Stimulated activated CD4-positive, alpha-beta T cell treated with anti-CD3 and anti-CD28 coated beads, TNF-alpha, amount 100 ng/mL, for 24 hours (primary cell): ENCODE measurements around the gene HDGFL2.
"Not testable (repeated sequence)": the region's sequence is repeated elsewhere in the genome, so short reads cannot be mapped to it uniquely, and the experiment has no call there.

ENCODE experiments used
- DNase-seq, 3 experiments: peaks; one replicate each; pipeline ENCODE4 v3.0.0-alpha.2; 2020; ENCODE audit warnings: low read depth in 3 of 3

HDGFL2 gene

DNA sequence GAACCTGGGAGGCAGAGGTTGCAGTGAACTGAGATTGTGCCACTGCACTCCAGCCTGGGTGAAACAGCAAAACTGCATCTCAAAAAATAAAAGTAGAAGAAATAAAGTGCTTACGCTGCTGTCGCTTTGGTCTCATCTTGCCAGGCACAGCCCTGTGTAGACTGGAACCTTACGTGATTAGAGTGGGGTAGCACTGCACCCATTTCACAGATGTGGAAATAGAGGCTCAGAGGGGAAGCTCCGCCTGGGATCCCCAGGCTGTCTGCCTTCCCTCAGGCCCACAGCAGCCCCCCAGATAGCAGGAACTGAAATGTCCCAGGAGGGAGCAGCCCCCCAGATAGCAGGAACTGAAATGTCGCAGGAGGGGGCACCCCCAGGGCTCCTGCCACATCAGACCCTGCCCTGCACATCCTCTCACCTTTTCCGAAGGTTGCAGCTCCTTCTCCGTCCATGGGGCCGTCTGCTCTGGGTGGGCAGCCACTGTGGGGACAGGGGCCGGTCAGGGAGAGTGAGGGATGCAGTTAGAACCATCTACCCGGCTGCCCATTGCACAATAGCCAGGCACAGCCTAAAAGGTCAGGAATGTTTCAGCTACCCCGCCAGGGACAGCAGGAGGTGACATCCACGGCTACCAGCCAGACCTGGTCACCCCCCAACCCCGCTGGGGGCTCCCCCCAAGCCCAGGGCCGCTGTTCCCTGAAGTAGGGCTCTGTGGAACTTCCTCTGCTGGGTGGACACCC, 44.3 kb downstream of the HDGFL2 start:
- DNase-seq, result no peak

DNA sequence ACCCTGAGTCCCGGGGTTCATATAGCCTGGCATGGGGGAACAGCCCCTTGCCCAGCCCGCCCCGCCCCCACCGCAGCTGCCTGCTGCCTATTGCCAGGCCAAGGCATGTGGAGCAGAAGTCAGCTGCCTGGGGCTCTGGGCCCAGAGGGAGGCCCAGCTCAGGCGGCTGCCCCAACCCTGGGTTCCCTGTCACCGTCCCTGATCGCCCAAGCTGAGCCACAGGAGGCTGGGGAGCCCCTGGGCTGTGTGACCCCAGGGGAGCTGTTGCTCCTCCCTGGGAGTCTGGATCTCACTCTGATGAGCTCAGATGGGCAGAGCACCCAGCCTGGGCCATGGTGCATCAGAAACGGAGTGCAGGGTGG, 44.8 kb downstream of the HDGFL2 start:
- DNase-seq, result no peak

DNA sequence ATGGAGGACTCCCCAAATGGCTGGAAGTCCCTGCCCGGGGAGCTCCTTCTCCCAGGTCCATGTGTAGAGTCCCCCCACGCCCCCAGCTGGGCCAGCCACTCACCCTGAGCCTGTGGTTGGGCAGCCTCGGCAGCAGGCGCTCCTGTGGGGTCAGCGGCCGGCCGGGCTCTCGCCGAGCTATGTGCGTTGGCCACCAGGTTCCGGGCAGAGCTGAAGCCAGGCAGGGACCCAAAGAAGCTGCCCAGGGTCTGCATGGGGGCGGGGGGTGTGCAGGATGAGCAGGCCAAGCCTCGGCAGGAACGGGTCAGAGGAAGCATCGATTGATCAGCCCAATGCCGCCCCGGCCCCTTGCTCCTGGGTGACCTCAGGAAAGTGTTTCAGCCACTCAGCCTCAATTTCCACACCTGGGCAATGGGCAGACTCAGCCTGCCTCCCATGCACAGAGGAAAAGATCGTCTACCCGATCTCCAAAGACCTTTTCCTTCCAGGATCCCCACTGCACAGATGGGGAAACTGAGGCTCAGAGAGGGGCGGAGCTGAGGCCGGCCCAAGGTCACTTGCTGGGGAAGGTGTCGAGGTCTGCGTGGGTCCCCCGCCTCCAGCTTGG, 45.5 kb downstream of the HDGFL2 start:
- DNase-seq, result no peak

DNA sequence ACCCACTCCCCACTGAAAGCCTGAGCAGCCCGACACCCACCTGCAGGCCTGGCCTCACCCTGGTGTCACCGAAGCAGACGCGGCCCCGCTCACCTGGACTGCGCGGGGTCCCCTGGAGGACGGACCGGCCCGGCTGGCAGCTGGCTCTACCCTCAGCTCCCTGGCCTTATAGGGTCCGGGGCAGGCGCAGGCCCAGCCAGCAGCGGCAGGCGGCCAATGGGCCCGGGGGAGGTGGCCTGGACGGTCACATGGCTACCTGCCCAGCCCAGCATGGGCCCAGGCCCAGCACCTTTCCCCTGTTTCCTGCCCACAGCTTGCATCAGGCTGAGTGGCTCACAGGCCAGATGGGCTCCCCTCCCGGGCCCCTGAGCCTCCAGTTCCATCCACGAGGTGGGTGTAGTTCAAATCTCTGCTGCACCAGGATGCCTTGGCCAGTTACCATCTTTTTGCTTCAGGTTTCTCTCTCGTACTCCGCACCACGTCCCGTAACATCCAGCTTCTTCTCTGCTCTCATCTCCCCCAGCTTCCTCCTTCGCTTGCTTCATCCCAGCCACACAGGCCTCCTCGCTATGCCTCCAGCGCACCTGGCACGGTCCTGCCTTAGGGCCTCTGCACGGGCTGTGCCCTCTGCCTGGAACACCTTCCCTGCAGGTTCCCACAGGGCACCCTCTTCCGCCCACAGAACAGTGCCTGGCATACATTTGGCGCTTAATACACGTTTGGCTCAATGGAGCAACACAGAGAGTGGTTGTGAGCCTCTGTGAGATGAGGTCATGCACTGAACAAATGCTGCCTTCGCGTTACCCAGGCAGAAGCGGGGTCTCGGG, 46.5 kb downstream of the HDGFL2 start, which contains the start of gene PLIN4:
PLIN4 (minus strand) TSS at position 142 of the 827 bp plus-strand sequence. CDS start 214 bp downstream, outside the sequence.
- no peak for DNase-seq

DNA sequence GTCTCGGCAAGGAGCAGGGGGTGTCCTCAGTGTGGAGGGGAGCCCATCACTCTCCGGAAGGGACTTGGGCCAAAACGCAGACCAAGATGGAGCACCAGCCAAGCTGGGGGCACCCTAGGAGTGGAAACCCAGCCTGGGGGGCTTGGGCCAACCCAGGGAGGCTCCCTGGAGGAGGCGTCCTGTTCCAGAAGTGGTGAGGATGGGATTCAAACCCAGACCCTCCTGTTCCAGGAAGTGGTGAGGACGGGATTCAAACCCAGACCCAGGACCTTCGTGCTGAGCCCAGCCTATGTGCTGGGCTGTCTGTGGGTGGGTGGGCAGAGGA, 47.0 kb downstream of the HDGFL2 start:
- no peak for DNase-seq

DNA sequence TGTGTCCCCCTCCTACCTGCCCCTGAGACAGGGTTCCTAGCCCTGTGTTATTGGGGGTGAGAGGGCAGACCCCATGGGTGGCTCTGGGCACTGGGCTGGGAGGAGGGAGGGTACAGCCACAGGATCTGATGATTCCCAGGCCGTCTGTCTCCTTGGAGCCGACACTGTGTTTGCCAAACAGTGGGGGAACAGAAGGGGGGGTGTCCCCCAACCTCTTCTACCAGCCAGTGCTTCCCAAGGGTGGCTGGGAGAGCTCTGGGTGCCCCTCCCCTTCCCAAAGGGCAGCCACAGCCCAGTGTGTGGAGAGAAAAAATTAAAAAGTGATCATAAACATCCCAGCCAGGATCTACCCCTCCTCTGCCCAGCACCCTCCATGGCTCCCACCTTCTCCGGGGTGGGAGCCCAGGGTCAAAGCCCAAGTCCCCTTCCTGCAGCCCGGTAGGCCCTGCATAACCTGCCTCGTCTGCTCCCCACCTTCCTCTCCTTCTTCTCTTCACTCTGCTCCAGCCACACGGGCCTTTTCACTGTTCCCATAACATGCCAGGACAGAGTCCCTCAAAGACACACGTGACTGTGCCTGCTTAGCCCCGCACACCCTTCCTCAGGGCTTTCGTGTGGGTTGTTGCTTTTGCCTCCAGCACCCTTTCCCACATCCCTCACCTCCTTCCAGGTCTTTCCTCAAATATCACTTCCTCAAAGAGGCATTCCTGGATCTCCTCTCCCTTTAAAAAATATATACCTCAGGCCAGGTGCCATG, 47.6 kb downstream of the HDGFL2 start:
- DNase-seq, result no peak

DNA sequence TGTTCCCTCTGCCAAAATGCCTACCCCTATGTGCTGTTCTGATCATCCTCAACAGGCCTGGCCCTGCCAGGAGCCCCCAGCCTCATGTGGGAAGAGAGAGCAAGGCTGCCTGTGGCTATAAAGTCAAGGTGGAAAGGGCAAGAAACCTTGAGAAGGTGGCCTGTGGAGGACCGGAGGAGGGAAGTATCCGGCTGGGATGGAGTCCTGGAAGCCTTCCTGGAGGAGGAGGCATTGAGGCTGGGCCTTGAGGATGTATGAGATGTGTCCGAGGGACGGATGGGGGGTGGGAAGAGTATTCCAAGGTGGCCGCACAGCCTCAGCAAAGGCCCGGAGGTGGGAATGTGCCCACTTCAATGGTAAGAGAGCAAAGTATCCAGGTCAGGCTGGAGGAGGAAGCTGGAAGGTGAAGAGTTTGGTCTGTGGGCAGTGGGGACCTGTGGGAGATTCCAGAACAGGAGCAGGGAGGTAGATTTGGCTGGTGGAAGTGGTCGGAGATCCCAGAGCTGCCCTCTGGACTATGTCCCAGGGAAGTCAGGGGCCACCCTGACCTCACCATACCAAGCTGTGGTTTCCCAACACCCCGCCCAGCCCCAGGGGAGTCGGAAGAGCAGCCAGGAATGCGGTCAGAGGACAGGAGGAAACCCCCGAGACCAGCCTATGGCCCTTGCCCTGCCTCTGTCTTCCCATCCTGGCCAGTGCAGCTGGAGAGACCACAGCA, 49.2 kb downstream of the HDGFL2 start:
- DNase-seq, result no peak

DNA sequence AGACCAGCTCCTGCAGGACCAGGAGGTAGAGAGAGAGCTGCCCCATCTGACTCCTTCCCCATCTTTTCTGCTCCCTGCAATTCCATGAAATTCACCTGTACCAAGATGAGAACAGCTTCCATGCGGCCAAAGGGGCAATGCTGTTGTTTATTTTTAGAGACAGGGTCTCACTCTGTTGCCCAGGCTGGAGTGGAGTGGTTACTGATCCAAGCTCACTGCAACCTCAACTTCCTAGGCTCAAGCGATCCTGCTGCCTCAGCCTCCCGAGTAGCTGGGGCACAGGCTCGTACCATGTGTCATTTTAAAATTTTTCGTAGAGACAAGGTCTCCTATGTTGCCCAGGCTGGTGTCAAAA, 49.8 kb downstream of the HDGFL2 start:
- no peak for DNase-seq

DNA sequence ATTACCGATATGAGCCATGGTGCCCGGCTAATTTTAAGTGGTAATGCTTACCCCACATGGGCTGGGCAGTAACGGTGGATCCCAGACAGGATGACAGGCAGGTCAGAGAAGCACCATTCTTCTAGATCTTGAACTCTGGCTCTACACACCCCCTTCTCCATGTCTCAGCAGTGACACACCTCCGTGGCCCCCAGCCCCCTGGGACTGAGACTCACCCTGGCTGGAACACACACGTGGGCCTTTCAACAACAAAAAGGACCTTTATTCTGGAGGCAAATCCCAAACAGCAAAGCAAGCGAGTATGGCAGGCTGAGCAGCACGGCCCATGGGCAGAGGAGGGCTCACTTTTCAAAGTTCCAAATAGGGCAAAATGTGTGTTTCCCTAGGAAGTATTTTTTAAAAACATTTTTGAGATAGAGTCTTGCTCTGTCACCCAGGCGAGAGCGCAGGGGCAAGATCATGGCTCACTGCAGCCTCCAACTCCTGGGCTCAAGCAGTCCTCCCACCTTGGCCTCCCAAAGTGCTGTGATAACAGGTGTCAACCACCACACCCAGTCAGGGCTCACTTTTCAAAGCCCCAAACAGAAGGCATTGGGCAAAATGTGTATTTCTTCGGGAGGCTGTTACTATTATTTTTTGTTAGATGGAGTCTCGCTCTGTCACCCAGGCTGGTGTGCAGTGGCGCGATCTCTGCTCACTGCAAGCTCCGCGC, 50.4 kb downstream of the HDGFL2 start:
- no peak for DNase-seq

DNA sequence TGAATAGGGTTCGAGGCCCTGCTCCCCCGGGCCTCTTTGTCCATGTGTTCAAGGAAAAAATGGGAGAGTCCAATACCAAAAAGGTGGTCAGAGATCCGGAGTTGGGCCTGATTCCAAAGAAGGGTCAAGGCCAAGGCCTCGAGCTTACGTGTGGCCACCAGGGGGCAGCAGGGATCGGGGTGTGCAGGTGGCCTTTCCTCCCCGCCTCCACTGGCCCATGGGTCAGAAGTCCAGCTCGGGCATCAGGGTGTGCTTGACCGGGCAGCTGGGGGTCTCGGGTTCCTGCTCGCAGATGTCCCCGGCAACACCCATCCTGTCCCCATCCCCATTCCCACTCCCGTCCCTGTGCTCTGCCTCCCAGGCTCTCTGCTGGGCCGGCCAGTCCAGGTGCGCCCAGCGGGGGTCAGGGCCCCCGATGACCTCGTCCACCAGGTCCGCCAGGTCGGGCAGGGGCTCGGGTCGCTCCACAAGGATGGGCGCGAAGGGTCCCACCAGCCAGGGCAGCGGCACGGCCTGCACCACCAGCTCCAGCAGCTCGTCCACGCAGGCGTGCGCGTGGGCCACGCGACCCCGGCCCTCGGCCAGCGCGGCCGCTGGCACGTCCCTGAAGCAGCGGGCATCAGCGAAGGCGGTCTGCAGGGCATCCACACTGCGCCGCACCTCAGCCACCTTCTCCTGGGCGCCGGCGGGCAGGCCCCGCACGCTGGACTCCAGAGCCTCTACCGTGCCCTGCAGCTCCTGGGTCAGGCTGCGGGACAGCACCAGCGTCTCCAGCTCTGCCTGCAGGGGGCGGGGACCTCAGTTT, 51.4 kb downstream of the HDGFL2 start:
- peak in 1 of 3 experiments; percentile 16 for DNase-seq

DNA sequence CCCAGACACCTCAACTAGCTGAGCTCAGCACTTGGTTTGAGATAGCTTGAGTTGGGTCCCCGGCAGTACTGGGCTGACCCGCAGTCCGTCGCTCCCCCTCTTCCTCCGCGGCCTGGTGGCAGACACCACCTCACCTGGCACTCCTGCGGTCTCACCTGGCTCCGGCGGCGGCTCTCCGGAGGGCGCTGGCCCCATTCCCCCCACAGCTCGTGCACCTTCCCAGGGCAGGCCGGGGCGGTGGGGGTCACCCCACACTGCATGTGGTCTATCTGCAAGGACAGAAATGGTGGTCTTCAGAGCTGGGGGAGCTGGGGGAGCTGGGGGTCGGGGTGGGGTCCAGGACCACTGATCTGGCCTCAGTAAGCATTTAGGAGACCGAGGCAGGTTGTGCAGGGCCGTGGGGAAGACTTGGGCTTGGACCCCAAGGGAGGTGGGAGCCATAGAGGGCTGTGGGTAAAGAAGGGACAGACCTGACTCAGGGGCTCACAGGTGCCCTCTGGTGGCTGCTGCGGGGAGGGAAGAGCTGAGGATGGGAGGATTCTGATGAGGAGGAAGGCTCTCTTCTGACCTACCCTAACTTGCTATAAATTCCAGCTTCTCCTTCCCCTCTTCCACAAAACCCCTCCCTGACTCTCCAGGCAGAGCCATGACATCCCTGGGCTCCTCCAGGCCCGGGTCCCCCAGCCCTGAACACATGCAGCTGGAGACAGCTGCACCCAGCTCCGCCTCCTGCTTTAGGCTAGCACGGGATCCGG, 52.9 kb downstream of the HDGFL2 start:
- DNase-seq, result peak; percentile 35 to 72 (median 57)

DNA sequence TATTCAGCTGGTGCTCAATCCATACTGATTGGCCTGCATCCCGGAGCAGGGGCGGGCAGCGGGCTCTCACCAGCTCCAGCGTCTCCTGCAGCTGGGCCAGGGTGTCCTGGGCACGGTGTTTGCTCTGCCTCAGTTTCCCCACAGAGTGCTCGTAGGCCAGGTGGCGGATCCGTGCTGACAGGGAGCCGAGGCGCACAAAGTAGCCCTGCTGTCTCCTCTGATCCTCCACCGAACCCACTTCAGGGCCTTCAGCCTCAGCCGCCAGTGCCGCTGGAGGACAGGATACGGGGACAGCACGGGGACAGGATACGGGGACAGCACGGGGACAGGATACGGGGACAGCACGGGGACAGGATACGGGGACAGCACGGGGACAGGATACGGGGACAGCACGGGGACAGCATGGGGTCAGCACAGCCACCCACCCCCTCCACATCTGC, 53.5 kb downstream of the HDGFL2 start:
- no peak for DNase-seq

DNA sequence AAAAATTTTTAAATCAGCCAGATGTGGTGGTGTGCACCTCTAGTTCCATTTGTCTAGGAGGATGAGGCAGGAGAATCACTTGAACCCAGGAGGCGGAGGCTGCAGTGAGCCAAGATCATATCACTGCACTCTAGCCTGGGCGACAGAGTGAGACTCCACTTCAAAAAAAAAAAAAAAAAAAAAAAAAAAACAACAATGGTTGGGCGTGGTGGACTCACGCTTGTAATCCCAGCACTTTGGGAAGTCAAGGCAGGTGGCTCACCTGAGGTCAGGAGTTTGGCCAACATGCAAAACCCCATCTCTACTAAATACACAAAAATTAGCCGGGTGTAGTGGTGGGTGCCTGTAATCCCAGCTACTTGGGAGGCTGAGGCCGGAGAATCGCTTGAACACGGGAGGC, 55.3 kb downstream of the HDGFL2 start:
- not testable (repeated sequence) for DNase-seq

DNA sequence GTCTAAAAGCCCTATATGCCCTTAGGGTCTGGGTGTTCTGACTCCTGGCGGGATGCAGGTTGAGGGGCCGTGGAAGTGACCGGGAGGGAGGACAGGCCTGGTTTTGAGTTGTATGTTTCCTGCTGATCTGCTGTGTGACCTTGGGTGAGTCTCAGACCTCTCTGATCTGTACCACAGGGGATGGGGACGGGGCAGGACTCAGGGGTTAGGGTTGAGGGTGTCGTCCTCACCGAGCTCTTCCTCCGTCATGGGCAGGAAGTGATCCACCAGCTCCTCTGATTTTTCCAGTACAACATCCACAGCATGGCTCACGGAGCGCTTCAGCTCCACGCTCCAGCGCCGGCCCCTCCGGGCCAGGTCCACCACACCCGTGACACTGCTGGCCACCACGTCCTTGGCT, 56.7 kb downstream of the HDGFL2 start:
- DNase-seq, result no peak

DNA sequence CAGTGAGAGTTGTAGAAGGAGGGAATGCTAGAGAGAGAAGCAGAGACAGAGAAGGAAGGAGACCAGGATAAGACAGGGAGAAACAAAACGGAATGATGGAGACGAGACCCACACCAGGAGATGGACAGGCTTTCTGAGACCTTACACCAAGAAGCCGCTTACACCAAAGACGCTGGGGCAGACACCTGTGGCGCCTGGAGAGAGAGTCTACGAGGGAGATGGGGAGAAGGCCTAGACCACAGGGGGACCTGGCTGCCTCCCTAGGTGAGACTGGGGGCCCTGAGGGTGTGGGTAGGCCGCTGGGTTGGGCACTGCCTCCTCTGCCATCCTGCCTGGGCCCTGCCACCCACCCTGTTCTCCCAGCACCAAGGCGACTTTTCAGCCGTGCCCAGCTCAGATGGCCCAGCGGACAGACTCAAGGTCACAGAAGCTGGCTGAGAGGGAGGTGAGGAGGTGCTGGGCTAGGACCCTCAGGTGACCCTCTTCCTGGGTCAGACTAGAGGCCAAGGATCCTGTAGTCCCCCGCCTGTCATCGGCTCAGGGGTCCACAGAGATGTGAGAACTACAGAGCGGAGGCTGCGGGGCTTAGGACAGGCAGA, 57.9 kb downstream of the HDGFL2 start:
- no peak for DNase-seq

DNA sequence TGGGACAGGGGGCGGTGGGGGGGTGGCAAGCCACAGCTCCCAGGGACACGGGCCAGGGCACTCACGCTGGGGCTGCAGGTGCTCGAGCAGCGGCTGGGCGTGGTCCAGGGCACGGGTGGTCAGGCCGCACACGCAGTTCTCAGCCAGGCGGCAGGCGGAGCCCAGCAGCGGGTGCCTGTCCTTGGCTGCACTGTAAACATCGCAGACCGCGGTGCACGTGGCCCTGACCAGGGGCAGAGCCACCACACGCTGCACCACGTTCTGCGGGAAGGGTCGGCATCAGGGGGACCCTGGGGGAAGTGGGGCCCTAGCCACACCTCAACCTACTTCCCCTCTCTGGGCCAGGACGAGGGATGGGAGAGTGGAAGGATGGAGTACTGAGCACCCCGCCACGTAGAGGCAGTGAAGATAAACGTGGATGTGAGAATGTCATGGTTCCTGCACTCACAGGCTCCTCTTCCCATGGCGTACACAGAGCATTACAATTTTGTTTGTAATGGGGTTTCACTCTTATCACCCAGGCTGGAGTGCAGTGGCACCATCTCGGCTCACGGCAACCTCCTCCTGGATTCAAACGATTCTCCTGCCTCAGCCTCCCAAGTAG, 59.6 kb downstream of the HDGFL2 start:
- no peak for DNase-seq

DNA sequence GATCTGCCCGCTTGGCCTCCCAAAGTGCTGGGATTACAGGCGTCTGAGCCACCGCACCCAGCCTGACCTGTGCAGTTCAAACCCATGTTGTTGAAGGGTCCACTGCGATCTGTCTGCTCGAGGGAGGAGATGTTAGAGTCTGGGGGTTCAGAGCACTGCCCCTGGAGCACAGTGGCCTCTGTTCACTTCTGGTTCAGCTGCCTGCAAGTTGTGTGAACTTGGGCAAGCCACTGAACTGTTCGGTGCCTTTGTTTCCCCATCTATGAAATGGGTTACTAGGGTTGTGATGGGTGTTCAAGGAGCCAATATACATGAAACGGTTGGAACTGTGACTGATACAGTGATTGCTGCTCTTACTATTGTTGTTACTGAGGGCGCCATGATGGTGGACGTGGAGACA, 61.2 kb downstream of the HDGFL2 start:
- no peak for DNase-seq

DNA sequence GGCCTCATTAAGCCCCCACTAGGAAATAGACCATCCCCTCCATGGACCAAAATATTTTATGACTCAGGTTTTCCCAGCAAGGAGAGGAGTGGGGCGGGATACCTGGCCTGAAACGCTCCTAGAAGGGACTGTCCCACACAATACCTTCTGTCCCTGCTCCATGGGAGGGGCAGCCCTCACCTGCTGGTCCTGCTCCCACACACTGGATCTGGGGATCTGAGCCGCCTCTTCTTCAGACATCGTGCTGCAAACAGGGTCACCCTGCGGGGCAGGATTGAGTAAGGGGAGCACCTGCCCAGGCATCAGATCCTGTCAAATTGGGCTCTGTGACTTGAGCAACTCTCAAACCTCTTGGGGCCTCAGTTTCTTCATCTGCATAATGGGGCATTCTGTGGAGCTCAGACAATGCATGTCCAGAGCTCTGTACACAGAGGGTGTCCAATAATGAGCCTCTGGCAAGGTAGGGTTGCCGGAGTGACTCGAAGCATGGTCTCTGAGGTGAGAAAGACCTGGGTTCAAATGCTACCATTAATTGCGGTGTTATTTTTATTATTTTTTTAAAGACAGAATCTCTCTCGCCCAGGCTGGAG, 61.8 kb downstream of the HDGFL2 start:
- no peak for DNase-seq
